Measurements from ENCODE around the gene MARCKSL1. TPM values are rescaled to one million over a fixed set of nuclear protein-coding genes. Genes with fewer than 3 reads are reported as not detected.

The MARCKSL1 gene
- total RNA-seq, 1 experiment from 2014 or later = 457 TPM

- Histone ChIP-seq H3T11ph (ENCODE audit: low read length) (no peak overlapping the region), H2AFZ (ENCODE audit: low read length) (no peak overlapping the region), H3K79me2 (ENCODE audit: insufficient read depth, low read length) (no peaks in the 10 kb centered on the region), H3K23me2 (ENCODE audit: insufficient read length, low read depth, low read length, poor library complexity, severe bottlenecking) (peaks cover 7% of the 10 kb centered on the region), H4K8ac (replicated peaks; ENCODE audit: insufficient read length, low read depth, low read length) (no peak overlapping the region), H3K56ac (ENCODE audit: insufficient read length, low read depth, low read length) (no peak overlapping the region), H3K79me1 (ENCODE audit: insufficient read depth, low read depth, low read length, poor library complexity, severe bottlenecking) (no peaks in the 10 kb centered on the region), H4K20me1 (ENCODE audit: control insufficient read depth, insufficient read depth, insufficient read length) (no peaks in the 10 kb centered on the region), H2AK5ac (ENCODE audit: insufficient read length, low read length) (no peak overlapping the region), H2BK12ac (ENCODE audit: insufficient read length, low read depth, low read length) (no peak overlapping the region), H3K27ac (ENCODE audit: insufficient read length, low read depth, low read length) (no peak overlapping the region), H3K23ac (ENCODE audit: insufficient read length, low read depth, low read length) (no peak overlapping the region), H2BK5ac (ENCODE audit: insufficient read length, low read length) (no peak overlapping the region), H3K27me3 (ENCODE audit: insufficient read depth, low read length) (peaks cover 3% of the 10 kb centered on the region; the same call in 1 of the 2 replicates), H3K4me1 (ENCODE audit: insufficient read depth, low read length) (no peaks in the 10 kb centered on the region), H3K9ac (ENCODE audit: extremely low read depth, insufficient read length, low read length) (peak overlapping the region; percentile 70), H2BK20ac (ENCODE audit: low read depth, low read length, poor library complexity, severe bottlenecking) (no peak overlapping the region), H2BK120ac (ENCODE audit: low read depth, low read length, poor library complexity, severe bottlenecking) (no peak overlapping the region), H3K4me2 (ENCODE audit: insufficient read depth, insufficient read length, low read length) (peak overlapping the region; percentile 41), H2BK15ac (ENCODE audit: low read depth, low read length) (no peak overlapping the region; the same call in 1 of the 2 replicates), H3K9me3 (ENCODE audit: control insufficient read depth, low read depth, low read length) (no peaks in the 10 kb centered on the region), H3K14ac (ENCODE audit: insufficient read depth, low read length) (peak overlapping the region; percentile 88), H3K18ac (ENCODE audit: insufficient read length, low read depth, low read length) (peak overlapping the region; percentile 65), H3K4ac (ENCODE audit: low read depth, low read length) (no peak overlapping the region), H4K5ac (ENCODE audit: insufficient read length, low read depth, low read length) (no peak overlapping the region), H4K91ac (ENCODE audit: insufficient read length, low read depth, low read length) (no peak overlapping the region)
- peaks cover 37% of the 10 kb centered on the region for H3K27me3 Mint-ChIP-seq (ENCODE audit: low read depth)
- peak overlapping the region; percentile 92 to 93 (median 92); a peak in 4 of 7 replicates for H3K27ac Mint-ChIP-seq
- peaks cover 9 to 10% of the 10 kb centered on the region in 2 experiments for H3K9me3 Mint-ChIP-seq
- TF ChIP-seq CTCF (conservative IDR thresholded peaks at IDR 0.05) = no peak
- peaks cover 18 to 20% of the 10 kb centered on the region in 2 experiments for H3K4me1 Mint-ChIP-seq
- H3K36me3 Mint-ChIP-seq (ENCODE audit: insufficient read depth in 1 of 3, low read depth in 3 of 3) = peaks cover 6 to 25% (median 9%) of the 10 kb centered on the region in 3 experiments
- DNase-seq = peak; percentile 95
- no CpG with 5 or more reads among the region's 75 CpGs for WGBS (ENCODE audit: extremely low coverage, insufficient read length, low lambda C conversion rate)
- peak overlapping the region; percentile 85 to 91 for H3K4me3 Mint-ChIP-seq
These were observed 15.6 kb upstream of the MARCKSL1 start for GRCh38 chr1:32351399-32352238.

Measured in H9 (cell line).